ENCODE results near the gene STIP1. TPM values are rescaled to one million over a fixed set of nuclear protein-coding genes. Genes with fewer than 3 reads are reported as not detected.

STIP1 gene
- total and polyA plus RNA-seq, 10 of the 15 experiments (the other 5 are each of a cell fraction or from before 2014, with no cell fraction given): 25.2 to 291 (median 191) TPM

GRCh38 chr11:64225608-64226506, 39.9 kb downstream of the STIP1 start, which contains the start of the genes NUDT22 and TRPT1 (continued):
- TF ChIP-seq REST (IDR thresholded peaks at IDR 0.05; ENCODE audit: low read depth, low read length) (no peak), NKRF (conservative IDR thresholded peaks at IDR 0.05) (peak; percentile 64; the same call in 1 of the 2 replicates), JUND (IDR thresholded peaks at IDR 0.05; ENCODE audit: low read depth, low read length) (no peak), SUZ12 (IDR thresholded peaks at IDR 0.05; ENCODE audit: unreplicated experiment) (no peak), RELB (IDR thresholded peaks at IDR 0.05; ENCODE audit: low read depth) (0 out of 2 replicates have a peak, but pooled peaks have one; percentile 25), JUNB (IDR thresholded peaks at IDR 0.05) (no peak), RBBP5 (conservative IDR thresholded peaks at IDR 0.05) (no peak), ZNF687 (IDR thresholded peaks at IDR 0.05) (peak; percentile 49; the same call in 1 of the 2 replicates), RAD21 (IDR thresholded peaks at IDR 0.05; ENCODE audit: insufficient read depth, low read depth, low read length) (no peak; the same call in 1 of the 2 replicates), E4F1 (IDR thresholded peaks at IDR 0.05; ENCODE audit: borderline replicate concordance, partially characterized antibody) (peak; percentile 14), PBX3 (IDR thresholded peaks at IDR 0.05; ENCODE audit: insufficient replicate concordance, low read depth, low read length) (no peak)

All from GM12878 (cell line).